DOHH2 (cell line): ENCODE measurements around the gene TNRC6A.

Experiments
- CTCF ChIP-seq: fragments of 200-600 bp; sonication (generic); IDR thresholded peaks from one replicate; pipeline ENCODE4 v1.5.1; 2014; ENCODE audit warnings: antibody characterized with exemption, mild to moderate bottlenecking, low read depth, low read length; ENCODE audit not compliant: poor library complexity, severe bottlenecking
- EZH2phosphoT487 ChIP-seq: fragments of 200-600 bp; sonication (generic); IDR thresholded peaks from 2 replicates; pipeline ENCODE4 v1.6.1; 2017; ENCODE audit warnings: borderline replicate concordance, mild to moderate bottlenecking, antibody characterized with exemption, low read length, moderate library complexity, mixed read lengths

- no peak for TF ChIP-seq CTCF
- TF ChIP-seq EZH2phosphoT487 = no peak
Observed at GRCh38 chr16:24775455-24775854, 46.0 kb downstream of the TNRC6A start.
